ENCODE results near the gene SLC15A4. TPM values are rescaled to one million over a fixed set of nuclear protein-coding genes. Genes with fewer than 3 reads are reported as not detected.
"Not testable (repeated sequence)": the region's sequence is repeated elsewhere in the genome, so short reads cannot be mapped to it uniquely, and the experiment has no call there.

Gene SLC15A4
- total RNA-seq, 1 donor from 2014 or later: 23.0 TPM

DNA sequence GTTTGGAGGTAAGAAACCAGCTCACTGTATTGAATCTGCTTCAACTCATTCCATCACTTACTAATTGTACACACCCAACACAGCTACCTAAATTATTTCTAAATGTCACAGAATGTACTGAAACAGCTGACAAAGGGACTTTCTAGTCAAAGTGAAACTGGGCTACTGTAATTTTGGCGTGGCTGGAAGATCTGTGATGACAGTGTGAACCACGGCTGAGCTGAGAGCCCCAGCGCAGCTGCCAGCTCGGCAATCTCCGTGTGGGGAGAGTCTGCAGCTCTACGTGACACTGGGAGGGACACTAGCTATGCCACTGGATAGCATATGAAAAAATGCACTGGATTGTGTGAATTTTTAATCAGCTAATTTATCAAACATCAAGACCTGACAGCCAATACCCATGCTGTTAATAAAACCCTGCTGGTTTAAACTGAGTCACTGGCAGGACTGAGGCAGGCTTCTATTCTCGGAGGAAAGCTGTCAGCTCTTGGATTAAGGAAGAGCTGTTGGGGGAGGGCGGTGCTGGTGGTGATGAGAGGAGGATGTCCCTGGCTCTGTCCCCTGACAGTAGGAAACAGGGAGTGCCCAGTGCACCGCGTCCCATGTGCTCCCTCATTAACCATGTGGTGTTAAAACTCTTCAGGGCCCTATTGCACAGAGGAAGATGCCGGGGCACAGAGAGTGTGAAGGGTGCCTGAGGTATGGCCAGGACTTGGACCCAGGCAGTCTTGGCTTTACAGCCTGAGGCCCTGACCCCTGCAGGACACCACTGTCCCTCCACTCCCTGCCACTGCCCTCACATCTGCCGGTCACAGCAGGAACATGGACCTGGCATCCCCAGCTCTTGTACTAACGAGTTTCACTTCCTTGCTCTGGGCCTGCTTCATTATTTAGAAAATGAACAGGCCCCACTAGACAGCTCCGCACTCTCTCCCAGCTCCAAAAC is 13.3 kb downstream of the SLC15A4 start:
- Mint-ChIP-seq H3K9me3 (ENCODE audit: unreplicated experiment) (peaks cover 6% of the 10 kb centered on the region), H3K27ac (ENCODE audit: unreplicated experiment) (peak overlapping the region; percentile 3), H3K36me3 (ENCODE audit: unreplicated experiment) (peaks cover 3% of the 10 kb centered on the region), H3K27me3 (ENCODE audit: unreplicated experiment) (no peaks in the 10 kb centered on the region), H3K4me1 (ENCODE audit: low read depth, unreplicated experiment) (peaks cover 12% of the 10 kb centered on the region), H3K4me3 (ENCODE audit: unreplicated experiment) (peak overlapping the region; percentile 52)
- TF ChIP-seq, protein P1, sequence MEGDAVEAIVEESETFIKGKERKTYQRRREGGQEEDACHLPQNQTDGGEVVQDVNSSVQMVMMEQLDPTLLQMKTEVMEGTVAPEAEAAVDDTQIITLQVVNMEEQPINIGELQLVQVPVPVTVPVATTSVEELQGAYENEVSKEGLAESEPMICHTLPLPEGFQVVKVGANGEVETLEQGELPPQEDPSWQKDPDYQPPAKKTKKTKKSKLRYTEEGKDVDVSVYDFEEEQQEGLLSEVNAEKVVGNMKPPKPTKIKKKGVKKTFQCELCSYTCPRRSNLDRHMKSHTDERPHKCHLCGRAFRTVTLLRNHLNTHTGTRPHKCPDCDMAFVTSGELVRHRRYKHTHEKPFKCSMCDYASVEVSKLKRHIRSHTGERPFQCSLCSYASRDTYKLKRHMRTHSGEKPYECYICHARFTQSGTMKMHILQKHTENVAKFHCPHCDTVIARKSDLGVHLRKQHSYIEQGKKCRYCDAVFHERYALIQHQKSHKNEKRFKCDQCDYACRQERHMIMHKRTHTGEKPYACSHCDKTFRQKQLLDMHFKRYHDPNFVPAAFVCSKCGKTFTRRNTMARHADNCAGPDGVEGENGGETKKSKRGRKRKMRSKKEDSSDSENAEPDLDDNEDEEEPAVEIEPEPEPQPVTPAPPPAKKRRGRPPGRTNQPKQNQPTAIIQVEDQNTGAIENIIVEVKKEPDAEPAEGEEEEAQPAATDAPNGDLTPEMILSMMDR (IDR thresholded peaks at IDR 0.05; ENCODE audit: partially characterized antibody, unreplicated experiment): no peak
- DNase-seq: no peak

DNA sequence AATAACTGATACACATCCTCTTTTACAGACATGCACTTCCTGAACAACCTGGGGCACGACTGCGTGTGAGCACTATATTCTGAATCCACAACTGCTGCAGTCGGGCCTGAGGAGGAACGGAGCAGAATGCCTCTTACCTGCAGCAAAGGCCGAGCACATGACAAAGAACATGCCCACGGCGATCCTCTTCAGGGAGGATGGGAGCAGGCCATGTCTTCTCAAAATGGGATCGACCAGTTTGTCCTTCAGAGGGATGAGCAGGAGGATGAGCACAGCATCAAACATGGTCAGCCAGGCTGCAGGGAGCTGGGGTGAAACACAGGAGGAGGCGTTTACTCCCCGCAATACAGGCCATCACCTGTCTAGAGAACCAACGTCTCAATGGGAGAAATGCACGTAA is 15.1 kb downstream of the SLC15A4 start:
- Mint-ChIP-seq H3K36me3 (ENCODE audit: unreplicated experiment) (peaks cover 5% of the 10 kb centered on the region), H3K27me3 (ENCODE audit: unreplicated experiment) (no peaks in the 10 kb centered on the region), H3K4me1 (ENCODE audit: low read depth, unreplicated experiment) (peaks cover 8% of the 10 kb centered on the region), H3K4me3 (ENCODE audit: unreplicated experiment) (no peak overlapping the region), H3K9me3 (ENCODE audit: unreplicated experiment) (peaks cover 4% of the 10 kb centered on the region), H3K27ac (ENCODE audit: unreplicated experiment) (no peak overlapping the region)
- no peak for DNase-seq
- TF ChIP-seq, protein P1 (IDR thresholded peaks at IDR 0.05; ENCODE audit: partially characterized antibody, unreplicated experiment): no peak

DNA sequence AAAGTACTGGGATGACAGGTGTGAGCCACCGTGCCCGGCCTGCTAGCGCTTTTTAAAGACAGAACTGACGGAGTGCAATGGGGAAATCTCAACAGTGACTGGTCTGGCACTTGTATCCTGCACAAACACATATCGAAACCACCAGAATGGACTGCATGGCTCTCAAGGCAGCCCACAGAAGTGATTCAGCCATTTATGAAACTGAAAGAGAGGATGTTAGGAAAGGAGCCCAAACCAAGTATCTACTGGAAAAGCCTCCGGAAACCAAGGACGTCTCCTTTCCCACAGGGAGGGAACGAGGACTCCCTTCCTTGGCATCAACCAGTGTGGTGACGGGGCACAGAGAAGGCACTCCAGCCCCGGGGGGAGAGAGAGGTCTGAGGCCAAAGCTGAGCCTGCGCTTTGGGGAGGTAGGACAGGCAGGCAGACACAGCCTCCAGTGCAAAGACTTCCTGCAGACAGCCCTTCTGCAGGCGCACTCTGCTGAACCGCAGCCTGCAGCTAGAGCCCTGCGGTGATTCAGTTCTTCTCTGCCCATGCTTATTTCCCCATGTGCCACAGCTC is 16.5 kb downstream of the SLC15A4 start:
- Mint-ChIP-seq H3K36me3 (ENCODE audit: unreplicated experiment) (peaks cover 5% of the 10 kb centered on the region), H3K9me3 (ENCODE audit: unreplicated experiment) (peaks cover 9% of the 10 kb centered on the region), H3K27ac (ENCODE audit: unreplicated experiment) (no peak overlapping the region), H3K4me3 (ENCODE audit: unreplicated experiment) (no peak overlapping the region), H3K27me3 (ENCODE audit: unreplicated experiment) (no peaks in the 10 kb centered on the region), H3K4me1 (ENCODE audit: low read depth, unreplicated experiment) (peaks cover 11% of the 10 kb centered on the region)
- DNase-seq: no peak
- TF ChIP-seq, protein P1 (IDR thresholded peaks at IDR 0.05; ENCODE audit: partially characterized antibody, unreplicated experiment): no peak

DNA sequence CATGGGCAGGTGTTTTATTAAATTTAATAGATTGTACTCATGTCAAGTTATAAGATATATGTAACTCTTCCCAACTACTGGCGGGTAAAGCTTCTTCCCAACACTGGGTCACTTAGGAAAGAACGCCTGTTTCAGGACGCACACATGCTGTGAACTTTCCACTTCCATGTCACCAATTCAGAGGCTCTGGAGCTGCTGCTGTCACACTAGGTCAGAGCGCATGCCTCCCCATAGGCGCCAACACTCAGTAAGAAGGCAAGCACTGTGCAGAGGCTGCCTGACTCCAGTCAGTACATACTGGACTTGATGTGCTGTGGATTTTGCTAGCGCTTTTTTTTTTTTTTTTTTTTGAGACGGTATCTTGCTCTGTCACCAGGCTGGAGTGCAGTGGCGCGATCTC is 17.2 kb downstream of the SLC15A4 start:
- Mint-ChIP-seq H3K36me3 (ENCODE audit: unreplicated experiment) (peaks cover 5% of the 10 kb centered on the region), H3K27me3 (ENCODE audit: unreplicated experiment) (no peaks in the 10 kb centered on the region), H3K4me3 (ENCODE audit: unreplicated experiment) (no peak overlapping the region), H3K27ac (ENCODE audit: unreplicated experiment) (no peak overlapping the region), H3K4me1 (ENCODE audit: low read depth, unreplicated experiment) (peaks cover 11% of the 10 kb centered on the region), H3K9me3 (ENCODE audit: unreplicated experiment) (peaks cover 12% of the 10 kb centered on the region)
- no peak for DNase-seq
- TF ChIP-seq, protein P1 (IDR thresholded peaks at IDR 0.05; ENCODE audit: partially characterized antibody, unreplicated experiment): no peak

DNA sequence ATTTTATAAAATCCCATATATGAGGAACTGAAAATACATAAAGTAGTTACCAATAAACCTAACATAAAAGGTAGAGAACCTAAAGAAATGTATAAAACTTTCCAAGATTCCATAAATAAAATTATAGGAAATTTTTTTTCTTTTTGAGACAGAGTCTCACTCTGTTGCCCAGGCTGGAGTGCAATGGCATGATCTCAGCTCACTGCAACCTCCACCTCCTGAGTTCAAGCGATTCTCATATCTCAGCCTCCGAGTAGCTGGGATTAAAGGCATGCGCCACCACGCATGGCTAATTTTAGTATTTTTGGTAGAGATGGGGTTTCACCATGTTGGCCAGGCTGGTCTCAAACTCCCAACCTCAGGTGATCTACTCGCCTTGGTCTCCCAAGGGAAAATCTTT is 18.4 kb downstream of the SLC15A4 start:
- not testable (repeated sequence) for H3K4me3 Mint-ChIP-seq (ENCODE audit: unreplicated experiment); H3K36me3 Mint-ChIP-seq (ENCODE audit: unreplicated experiment)
- peaks cover 12% of the 10 kb centered on the region for H3K9me3 Mint-ChIP-seq (ENCODE audit: unreplicated experiment)

More for the DNA sequence above, 18.4 kb downstream of the SLC15A4 start:
- not testable (repeated sequence) for H3K4me1 Mint-ChIP-seq (ENCODE audit: low read depth, unreplicated experiment); H3K27ac Mint-ChIP-seq (ENCODE audit: unreplicated experiment); DNase-seq; H3K27me3 Mint-ChIP-seq (ENCODE audit: unreplicated experiment)

All from glutamatergic neuron (in vitro differentiated cells).